HG03025 (cell line): Measurements from ENCODE around the gene CD84.
"Not testable (repeated sequence)": the region's sequence is repeated elsewhere in the genome, so short reads cannot be mapped to it uniquely, and the experiment has no call there.

ENCODE experiments used
- ATAC-seq: cut with Tn5 transposase; IDR thresholded peaks from one replicate; pipeline ENCODE4 v1.9.1; 2021; ENCODE audit warnings: mild to moderate bottlenecking, moderate library complexity; ENCODE audit not compliant: unreplicated experiment, low FRiP score

The CD84 gene

DNA sequence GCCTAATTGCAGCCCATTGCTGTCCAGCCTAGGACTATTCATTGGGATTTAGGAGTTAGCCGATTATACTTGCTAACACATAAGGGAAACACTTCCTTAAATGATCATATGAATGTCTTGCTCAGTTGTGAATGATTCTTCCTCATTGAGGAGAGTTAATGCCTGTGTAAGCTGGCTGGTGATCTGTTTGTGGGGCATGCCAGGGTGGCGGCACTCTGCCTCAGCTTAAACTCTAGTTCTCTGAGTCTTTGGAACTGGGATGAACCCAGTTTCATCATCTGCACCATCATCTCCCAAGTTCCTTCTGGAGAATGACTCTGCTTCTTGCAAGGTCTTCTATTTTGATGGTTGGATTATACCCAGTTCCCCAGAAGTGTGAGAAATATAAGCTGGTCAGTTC is 32.4 kb downstream of the CD84 start:
- no peak for ATAC-seq

DNA sequence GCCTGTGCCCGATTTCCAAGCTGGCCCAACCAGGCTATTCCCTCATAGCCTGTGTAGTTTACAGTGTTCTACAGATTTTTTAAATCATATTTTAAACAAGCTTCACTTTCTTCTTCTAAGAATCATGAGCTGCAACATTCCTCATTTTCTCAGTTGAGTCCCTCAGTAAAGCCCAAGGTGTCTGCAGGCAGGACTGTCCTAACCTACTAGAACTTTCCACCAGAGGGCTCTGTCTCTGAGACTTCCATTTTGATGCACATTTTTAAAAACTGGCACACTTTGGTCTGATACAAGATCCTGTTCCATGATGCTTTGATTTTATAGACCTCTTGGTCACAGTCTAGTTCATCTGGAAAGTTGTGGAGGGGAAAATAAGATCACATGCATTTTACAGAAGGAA is 34.6 kb downstream of the CD84 start:
- ATAC-seq = no peak

DNA sequence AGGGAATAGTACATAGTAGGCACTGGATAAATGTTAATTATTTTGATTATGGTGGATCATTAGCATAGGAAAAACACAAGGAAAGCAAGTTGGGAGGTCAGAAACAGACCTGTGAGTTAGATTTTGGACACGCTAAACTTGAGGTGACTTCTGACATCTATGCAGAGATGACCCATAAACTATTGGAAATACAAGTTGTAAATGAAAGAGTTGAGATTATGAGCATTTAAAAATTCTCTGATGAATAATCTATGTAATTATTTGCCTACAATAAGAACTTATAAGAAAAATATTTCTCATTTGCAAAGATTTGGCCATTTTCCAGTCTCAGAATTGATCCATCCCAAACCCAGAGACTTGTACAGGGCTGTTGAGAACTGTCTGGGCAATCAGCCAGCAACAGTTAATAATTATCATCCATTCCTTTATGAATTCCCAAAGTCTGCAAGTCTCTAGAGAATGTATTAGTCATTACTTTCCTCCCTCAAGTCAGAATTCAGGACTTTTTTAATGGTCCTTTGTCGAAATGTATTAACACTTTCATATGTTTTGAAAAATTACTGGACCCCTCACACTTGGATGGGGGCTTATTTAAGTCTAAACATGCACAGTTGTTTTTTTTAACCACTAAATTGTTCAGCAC is 36.9 kb downstream of the CD84 start:
- no peak for ATAC-seq

DNA sequence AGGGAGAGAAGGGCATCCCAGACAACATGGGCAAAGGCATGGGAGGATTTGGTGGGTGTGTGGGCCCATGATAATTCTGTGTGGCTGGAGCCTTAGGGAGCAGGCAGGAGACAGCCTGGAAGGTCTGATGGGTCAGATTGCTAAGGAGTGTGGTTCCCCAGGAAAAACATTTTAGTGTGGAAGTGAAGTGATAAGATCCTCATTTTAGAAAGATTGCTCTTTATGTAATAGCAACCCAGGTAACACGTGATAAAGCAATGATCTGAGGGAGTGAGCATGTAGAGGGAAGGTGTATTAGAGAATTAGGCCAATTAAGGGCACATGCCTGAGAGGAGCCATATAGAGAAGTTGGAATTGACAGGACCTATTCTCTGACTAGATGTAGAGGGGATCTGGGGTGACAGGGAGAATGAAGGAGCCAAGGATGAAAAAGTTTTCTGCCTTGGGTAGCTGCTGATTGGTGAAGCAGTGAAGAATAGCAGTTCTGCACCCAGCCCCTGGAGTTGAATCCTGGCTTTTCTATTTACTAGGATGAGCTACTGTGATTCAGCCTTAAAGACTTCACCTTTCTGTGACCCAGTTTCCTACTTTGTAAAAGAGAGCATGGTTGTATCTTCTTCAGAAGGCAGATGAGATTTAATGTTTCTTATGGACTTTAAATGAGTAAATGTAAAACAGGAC is 37.5 kb downstream of the CD84 start:
- ATAC-seq = no peak

DNA sequence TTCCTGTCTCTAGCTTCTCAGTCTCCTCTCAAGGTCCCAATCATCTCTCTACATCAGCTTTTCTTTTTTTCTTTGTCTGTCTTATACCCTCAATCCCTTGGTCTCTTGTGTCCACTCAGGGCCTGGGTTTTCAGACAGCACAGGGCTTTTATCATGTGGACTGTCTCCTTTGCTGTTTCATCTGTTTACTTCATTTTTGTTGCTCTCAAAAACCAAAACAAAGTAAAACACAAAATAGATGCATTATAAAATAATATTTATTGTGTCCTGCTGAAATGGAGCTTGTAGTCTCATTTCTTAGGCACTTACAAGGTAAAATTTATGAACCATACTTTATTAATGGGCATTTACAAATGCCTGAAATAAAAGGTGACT is 38.5 kb downstream of the CD84 start:
- ATAC-seq = no peak

DNA sequence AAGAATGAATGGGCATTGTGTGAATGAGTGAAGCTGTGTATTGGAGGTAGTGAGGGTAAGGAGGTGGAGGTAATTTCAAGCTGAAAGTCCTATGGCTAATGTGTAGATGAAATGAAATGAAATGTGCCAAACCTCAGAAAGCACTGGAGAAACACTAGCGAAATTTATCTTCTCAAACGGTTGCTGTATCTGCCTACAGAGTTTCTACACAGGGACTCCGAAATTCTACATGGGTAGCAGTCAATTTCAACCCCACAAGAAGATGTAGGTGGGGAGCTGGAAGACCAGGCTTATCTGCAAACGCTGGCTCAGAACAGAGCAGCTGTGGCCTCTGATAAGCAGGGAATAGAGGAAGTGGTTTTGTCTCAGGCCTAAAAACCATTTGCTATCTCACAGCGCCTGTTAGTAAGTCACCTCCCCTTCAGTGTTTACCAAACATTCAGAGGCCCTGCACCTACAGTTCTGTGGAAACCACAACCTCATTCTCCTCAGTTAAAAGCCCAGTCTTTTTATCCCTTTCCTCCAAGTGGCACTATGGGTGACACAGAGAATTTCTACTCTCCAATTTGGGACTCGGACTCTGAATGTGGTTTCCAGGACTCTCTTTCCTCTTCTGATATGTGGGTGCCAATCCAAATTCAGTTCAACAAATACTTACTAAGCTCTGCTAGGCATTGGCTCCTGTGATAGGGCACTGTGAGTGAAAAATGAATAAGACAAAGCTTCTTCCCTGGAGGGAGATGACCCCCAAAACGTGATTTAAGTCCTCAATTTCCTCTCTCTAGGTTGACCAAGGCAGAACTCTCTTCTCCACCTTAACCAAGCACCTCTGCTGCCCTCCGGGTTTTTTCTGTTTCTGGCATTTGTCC is 39.1 kb downstream of the CD84 start:
- ATAC-seq = peak; percentile 94

DNA sequence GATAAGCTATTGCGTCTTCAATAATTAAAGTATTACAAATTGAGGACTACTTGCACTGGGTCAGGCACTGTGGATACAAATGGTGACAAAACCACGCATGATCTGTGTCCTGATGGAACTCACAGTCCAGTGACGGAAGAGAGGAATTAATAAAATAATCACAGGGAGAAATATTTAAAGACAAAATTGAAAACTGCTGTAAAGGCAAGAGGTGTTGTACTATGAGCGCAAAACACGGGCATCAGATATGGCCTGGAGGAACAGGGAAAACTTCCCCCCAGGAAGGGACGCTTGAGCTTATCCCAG is 39.7 kb downstream of the CD84 start:
- ATAC-seq = no peak

DNA sequence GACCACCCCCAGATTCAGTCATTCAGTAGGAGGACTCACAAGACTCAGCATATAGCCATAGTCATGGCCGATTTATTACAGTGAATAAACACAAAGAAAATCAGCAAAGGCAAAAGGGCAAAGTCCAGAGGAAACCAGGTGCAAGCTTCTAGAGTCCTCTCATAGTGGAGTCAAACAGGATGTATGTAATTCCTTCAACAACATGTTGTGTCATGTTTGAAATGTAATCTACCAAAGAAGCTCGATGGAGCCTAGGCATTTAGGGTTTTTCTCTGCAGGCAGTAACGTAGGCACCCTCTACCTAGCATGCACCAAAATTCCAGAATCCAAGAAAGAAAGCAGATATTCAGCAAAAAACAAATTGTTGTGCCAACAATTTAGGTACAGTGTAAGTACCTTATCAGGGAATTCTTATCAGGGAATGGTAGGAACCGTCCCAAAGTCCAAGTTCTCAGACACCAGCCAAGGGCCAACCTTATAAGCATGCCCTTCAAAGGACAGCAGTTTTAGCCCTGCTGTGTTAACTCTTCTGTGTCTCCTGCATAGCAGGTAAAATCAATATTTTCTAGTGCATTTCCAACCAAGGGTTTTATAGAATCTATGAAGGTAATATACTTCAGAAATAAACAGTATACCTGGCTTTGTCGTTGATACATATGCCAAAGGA is 40.2 kb downstream of the CD84 start:
- no peak for ATAC-seq

DNA sequence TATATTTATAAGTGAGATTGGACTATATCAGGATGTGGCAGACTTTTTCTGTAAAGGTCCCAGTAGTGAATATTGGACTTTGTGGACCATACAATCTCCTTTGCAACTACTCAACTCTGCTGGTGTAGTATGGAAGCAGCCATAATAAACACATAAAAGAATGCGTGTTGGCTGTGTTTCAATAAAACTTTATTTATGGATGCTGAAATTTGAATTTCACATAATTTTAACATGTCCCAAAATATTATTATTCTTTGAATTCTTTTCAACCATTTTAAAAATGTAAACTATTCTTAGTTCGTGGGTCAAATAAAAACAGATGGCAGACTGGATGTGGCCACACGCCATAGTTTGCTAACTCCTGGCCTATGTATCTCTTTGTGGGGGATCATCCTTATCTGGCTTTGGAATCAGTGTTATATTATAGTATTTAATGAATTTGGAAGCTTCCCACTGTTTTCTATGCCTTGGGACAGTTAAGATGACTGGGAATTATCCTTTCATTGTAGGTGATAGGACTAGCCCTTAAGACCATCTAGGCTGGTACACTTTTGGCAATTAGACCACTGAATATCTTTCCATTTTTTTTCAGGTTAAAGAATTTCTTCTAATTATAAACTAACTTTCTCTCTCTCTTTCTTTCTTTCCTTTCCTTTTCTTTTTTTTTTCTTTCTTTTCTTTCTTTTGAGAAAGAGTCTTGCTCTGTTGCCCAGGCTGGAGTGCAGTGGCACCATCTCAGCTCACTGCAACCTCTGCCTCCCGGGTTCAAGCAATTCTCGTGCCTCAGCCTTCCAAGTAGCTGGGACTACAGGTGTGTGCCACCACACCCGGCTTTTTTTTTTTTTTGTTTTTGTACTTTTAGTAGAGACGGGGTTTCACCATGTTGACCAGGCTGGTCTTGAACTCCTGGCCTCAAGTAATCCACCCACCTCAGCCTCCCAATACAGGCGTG is 41.3 kb downstream of the CD84 start:
- no peak for ATAC-seq

DNA sequence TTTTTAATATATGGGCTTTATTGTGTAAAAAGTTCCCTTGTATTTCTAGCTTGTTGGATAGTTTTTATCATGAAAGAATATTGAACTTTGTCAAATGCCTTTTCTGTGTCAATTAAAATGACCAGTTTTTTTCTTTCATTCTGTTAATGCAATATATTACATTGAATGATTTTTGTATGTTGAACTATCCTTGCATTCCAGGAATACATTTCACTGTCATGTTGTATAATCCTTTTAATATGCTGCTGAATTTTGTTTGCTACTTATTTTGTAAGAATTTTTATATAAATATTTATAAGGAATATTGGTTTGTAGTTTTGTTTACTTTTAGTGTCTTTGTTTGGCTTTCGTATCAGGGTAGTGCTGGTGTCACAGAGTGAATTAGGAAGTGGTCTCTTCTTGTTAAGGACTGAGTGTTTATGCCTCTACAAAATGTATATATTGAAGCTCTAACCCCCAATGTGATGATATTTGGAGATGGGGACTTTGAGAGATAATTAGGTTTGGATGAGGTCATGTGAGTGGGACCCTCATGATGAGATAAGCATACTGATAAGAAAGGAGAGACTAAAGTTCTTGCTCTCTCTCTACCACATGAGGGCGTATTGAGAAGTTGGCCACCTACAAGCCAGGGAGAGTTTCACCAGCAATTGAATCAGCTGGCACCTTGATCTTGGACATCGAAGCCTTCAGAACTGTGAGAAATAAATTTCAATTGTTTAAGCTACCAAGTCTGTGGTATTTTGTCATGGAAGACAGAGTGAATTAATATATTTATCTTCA is 44.3 kb downstream of the CD84 start:
- ATAC-seq = no peak

DNA sequence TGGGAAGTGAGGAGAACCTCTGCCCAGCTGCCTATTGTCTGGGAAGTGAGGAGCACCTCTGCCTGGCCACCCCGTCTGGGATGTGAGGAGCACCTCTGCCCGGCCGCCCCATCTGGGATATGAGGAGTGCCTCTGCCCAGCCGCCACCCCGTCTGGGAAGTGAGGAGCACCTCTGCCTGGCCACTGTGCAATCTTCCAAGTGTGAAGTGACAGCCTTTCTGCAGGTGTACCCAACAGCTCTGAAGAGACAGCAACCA is 46.8 kb downstream of the CD84 start:
- ATAC-seq = not testable (repeated sequence)

DNA sequence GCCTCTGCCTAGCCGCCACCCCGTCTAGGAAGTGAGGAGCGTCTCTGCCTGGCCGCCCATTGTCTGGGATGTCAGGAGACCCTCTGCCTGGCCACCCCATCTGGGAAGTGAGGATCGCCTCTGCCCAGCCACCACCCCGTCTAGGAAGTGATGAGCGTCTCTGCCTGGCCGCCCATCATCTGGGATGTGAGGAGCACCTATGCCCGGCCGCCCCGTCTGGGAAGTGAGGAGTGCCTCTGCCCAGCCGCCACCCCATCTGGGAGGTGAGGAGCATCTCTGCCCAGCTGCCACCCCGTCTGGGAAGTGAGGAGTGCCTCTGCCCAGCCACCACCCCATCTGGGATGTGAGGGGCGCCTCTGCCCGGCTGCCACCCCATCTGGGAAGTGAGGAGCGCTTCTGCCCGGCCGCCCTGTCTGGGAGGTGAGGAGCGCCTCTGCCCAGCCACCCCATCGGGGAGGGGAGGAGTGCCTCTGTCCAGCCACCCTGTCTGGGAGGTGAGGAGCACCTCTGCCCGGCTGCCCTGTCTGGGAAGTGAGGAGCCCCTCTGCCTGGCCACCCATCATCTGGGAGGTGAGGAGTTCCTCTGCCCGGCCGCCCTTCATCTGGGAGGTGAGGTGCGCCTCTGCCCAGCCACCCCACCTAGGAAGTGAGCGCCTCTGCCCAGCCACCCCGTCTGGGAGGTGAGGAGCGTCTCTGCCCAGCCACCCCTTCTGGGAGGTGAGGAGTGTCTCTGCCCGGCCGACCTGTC is 47.3 kb downstream of the CD84 start:
- ATAC-seq = not testable (repeated sequence)

DNA sequence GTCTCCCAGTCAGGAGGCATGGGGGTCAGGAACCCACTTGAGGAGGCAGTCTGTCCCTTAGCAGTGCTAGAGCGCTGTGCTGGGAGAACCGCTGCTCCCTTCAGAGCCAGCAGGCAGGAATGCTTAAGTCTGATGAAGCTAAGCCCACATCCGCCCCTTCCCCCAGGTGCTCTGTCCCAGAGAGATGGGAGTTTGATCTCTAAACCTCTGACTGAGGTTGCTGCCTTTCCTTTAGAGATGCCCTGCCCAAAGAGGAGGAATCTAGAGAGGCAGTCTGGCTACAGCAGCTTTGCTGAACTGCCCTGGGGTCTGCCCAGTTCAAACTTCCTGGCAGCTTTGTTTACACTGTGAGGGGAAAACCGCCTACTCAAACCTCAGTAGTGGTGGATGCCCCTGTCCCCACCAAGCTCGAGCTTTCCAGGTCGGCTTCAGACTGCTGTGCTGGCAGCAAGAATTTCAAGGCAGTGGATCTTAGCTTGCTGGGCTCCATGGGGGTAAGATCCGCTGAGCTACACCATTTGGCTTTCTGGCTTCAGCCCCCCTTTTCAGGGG is 49.8 kb downstream of the CD84 start:
- ATAC-seq = not testable (repeated sequence)

DNA sequence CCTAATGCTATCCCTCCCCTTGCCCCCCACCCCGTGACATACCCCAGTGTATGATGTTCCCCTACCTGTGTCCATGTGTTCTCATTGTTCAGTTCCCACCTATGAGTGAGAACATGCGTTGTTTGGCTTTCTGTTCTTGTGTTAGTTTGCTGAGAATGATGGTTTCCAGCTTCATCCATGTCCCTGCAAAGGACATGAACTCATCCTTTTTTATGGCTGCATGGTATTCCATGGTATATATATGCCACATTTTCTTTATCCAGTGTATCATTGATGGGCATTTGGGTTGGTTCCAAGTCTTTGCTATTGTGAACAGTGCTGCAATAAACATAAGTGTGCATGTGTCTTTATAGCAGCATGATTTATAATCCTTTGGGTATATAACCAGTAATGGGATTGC is 55.5 kb downstream of the CD84 start:
- not testable (repeated sequence) for ATAC-seq

DNA sequence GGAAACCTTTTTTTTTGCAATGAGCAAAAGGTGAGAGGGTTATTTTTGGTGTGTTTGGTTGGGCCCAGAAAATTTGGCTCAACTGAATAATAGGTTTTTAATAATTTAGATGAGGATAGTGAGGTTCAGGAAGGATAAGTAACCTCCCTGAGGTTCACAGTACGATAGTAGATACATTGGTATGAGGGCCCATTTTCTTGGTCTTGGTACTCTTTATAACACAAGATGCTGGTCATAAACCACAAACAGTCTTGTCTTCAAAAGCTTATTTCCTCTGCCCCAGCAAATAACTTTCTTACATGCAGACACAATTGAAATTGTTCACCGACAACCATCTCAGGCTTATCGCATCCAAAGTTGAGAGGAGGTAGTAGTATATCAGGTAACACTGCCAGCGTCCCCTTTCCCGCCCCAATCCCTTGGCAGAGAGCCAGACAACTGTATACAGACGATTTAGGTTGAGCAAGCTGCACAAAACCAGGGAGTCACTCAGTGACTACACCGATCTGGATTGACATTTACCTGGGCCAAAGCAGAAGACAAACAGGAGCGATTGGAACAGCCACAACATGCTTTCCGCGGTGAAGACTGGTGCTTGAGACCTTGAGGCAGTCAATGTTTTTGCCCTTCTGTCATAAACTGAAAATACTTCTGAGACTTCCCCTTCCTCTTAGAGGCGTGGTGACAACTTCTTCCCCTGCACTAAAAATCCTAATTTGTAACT is 56.5 kb downstream of the CD84 start, which contains the start of gene SLAMF6:
SLAMF6 (minus strand) TSS at position 634 of the 724 bp plus-strand sequence; CDS start at position 571, 63 bp downstream.
- peak; percentile 56 for ATAC-seq

DNA sequence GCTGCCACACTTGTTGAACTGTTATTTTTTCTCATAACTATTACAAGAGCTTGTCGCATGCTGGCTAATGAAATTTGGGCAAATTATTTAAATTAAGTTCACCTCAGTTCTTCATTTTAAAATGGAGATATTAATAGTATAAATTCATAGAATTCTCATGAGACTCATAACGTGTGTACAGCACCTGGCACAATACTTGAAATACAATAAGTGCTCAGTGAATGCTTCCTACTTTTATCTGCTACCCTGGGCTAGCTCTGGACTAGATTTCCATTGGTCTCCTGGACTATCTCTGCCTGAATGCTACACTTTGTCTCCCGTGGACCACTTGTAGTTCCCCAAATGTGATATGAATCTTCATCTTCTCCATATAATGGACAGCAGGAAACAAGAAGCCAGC is 57.2 kb downstream of the CD84 start:
- no peak for ATAC-seq

DNA sequence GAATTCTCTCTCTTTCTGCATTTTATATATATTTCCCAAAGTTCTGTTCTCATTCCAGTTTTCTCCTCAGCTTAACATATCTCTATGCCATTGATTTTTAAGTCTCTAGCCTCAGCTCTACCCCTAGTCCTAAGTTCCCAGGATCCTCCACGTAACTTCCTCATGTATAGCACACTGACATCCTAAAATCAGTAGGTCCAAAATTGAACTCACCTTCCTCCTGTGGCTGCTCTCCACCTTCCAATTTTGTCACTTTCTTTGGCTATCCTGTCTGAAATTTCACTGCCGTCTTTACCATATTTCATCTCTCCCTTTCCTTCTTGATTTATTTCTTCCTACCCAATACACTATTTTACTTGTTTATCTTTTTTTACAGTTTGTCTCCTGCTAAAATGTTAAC is 57.7 kb downstream of the CD84 start:
- ATAC-seq = no peak

DNA sequence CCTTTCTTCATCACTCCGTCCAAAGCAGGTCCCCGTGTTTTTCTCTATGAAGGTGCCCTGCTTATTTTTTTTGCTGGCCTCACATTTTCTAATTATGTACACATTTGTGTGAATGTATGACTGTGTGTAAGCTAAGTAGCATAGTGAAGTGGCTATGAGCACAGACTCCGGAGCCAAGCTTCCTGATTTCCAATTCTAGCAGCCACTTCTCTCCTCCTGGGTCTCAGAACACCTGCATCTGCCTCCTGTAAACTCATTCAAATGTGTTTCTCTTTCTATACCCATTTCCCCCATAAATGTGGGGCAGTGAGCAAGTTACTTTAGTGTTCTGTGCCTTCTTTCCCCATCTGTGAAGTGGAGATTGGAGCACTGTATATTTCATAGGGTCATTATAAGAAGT is 58.3 kb downstream of the CD84 start:
- ATAC-seq = no peak
